ENCODE data around the gene SLC39A12.

- TF ChIP-seq CTCF (IDR thresholded peaks at IDR 0.05 in 4 of 5, conservative IDR thresholded peaks at IDR 0.05 in 1 of 5), result no peak
- TF ChIP-seq POLR2A (IDR thresholded peaks at IDR 0.05), result no peak
Measured at GRCh38 chr10:17915181-17915580, 36.5 kb upstream of the SLC39A12 start.
